GM12878 (cell line): Measurements from ENCODE around the gene TH.

Source experiments
- CBX5 ChIP-seq: sonication (generic); IDR thresholded peaks from 2 replicates; pipeline ENCODE4 v1.6.1; 2016; ENCODE audit warnings: low read depth, moderate library complexity, mild to moderate bottlenecking, inconsistent platforms
- CHD4 ChIP-seq: fragments of 200-600 bp; sonication (generic); IDR thresholded peaks from 2 replicates; pipeline ENCODE4 v1.6.1; 2016; ENCODE audit warnings: mild to moderate bottlenecking
- CTCF ChIP-seq, 3 experiments: IDR thresholded peaks in 2 of 3; conservative IDR thresholded peaks in 1 of 3; 2 replicates each; pipeline ENCODE4 v1.5.1; 2011; ENCODE audit warnings: low read depth in 3 of 3, low read length in 3 of 3, mild to moderate bottlenecking in 3 of 3, control low read depth in 2 of 3, moderate library complexity in 2 of 3, inconsistent platforms in 1 of 3, mixed read lengths in 1 of 3; ENCODE audit not compliant: control insufficient read depth in 2 of 3, insufficient read depth in 1 of 3; ENCODE audit errors: extremely low read depth in 1 of 3
- E2F8 ChIP-seq: fragments of 450-650 bp; IDR thresholded peaks from 2 replicates; pipeline ENCODE4 v1.6.1; 2018; ENCODE audit warnings: mild to moderate bottlenecking, low read depth, moderate library complexity; ENCODE audit not compliant: partially characterized antibody
- EZH2 ChIP-seq: IDR thresholded peaks from 2 replicates; pipeline ENCODE4 v1.6.1; 2012; ENCODE audit warnings: low read depth, mild to moderate bottlenecking, control low read depth, inconsistent platforms, low read length, borderline replicate concordance; ENCODE audit not compliant: control insufficient read depth
- IRF3 ChIP-seq: fragments of 450-650 bp; IDR thresholded peaks from 2 replicates; pipeline ENCODE4 v1.6.1; 2014; ENCODE audit warnings: mild to moderate bottlenecking
- NFYB ChIP-seq: IDR thresholded peaks from 2 replicates; pipeline ENCODE4 v1.6.1; 2011; ENCODE audit warnings: low read depth, mild to moderate bottlenecking, low read length, improper control_type of control experiment, moderate library complexity; ENCODE audit not compliant: insufficient read depth
- POLR2A ChIP-seq: IDR thresholded peaks from 2 replicates; pipeline ENCODE4 v1.6.1; 2011; ENCODE audit warnings: low read depth, mild to moderate bottlenecking, low read length
- POLR2AphosphoS5 ChIP-seq: IDR thresholded peaks from 2 replicates; pipeline ENCODE4 v1.6.1; 2011; ENCODE audit warnings: mild to moderate bottlenecking, low read length, inconsistent platforms
- RFX5 ChIP-seq: IDR thresholded peaks from 2 replicates; pipeline ENCODE4 v1.6.1; 2011; ENCODE audit warnings: low read depth, low read length, improper control_type of control experiment
- TAF1 ChIP-seq: IDR thresholded peaks from 2 replicates; pipeline ENCODE4 v1.6.1; 2011; ENCODE audit warnings: mild to moderate bottlenecking, low read depth, low read length, borderline replicate concordance

GRCh38 chr11:2185324-2186085 is 13.9 kb upstream of the TH start:
- TF ChIP-seq CHD4 (no peak), CTCF (IDR thresholded peaks at IDR 0.05 in 2 of 3, conservative IDR thresholded peaks at IDR 0.05 in 1 of 3; ENCODE audit: control insufficient read depth in 2 of 3, extremely low read depth in 1 of 3, insufficient read depth in 1 of 3, low read depth in 3 of 3, low read length in 3 of 3) (no peak), POLR2A (no peak), NFYB (no peak), CBX5 (no peak), E2F8 (no peak), RFX5 (no peak), POLR2AphosphoS5 (no peak), TAF1 (no peak), EZH2 (no peak), IRF3 (no peak)
